Measurements from ENCODE around the gene CASP7.

CASP7 gene

DNA sequence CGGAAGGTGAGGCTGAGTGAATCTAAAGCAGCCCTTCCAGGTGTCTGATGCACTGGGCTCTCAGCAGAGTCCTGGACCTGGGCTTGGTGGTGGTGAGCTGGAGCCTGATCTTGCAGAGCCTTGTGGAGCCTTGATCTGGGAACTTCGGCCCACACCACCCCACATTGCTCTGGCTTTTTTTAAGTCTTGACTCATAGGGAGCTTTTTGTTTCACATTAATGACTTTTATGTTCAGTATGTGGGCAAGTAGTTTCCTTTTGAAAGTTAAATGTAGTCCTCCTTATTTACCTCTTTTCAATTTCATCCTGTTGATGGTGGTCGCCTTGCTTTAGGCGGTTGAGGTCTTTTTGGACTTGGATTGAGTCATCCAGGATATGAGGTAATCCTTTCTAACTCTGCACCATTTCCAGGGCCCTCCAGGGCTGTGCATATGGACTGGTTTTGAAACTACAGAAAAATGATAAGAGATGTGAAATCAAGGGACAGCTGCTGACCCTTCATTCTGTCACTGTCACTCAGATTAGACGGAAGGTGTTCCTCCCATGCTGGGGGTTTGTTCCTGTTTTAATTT is 12.9 kb upstream of the CASP7 start:
- DNase-seq (ENCODE audit: low spot score): no peak

DNA sequence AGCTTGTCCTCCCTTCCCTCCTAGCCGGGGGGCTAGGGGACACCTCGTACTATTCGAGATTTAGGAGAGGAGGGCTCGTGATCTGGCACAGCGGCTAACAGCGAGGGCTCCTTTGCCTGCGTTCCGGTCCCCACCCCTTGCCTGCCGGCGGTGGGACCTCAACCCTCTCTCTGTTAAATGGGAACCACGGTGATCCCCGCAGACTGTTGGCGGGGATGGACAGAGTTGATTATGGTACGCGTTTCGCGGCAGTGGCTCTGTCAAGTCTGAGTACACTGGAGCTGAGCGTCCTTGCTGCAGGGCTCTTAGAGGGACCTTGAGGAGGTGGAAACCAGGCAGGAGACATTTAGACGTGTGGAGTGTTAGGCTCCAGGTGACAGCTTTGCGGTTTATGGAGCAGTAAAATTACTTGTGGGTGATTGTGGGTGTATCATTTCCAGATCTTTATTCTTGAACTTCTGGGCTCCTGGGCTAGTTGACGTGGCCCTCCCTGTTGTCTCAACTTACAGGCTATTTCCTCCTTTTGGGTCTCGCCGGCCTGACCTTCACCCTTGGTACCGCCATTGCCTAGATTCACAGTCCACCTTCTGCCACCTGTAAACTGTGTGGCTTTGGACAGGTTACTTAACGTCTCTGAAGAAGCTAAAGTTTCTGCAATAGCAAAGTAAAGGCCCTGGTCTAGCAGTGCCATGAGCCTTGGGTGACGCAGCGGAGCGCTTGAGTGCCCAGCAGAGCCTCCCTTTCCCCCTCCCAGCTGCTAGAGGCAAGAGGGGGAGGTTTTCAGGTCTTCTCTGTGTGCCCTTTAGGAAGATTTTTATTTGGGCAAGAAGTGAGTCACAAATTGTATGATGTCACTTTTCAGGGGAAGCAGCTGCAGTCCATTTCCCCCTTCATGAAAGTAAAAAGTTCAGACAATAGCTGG is 739 bp downstream of the CASP7 start:
- peak; percentile 55 for DNase-seq (ENCODE audit: low spot score)

DNA sequence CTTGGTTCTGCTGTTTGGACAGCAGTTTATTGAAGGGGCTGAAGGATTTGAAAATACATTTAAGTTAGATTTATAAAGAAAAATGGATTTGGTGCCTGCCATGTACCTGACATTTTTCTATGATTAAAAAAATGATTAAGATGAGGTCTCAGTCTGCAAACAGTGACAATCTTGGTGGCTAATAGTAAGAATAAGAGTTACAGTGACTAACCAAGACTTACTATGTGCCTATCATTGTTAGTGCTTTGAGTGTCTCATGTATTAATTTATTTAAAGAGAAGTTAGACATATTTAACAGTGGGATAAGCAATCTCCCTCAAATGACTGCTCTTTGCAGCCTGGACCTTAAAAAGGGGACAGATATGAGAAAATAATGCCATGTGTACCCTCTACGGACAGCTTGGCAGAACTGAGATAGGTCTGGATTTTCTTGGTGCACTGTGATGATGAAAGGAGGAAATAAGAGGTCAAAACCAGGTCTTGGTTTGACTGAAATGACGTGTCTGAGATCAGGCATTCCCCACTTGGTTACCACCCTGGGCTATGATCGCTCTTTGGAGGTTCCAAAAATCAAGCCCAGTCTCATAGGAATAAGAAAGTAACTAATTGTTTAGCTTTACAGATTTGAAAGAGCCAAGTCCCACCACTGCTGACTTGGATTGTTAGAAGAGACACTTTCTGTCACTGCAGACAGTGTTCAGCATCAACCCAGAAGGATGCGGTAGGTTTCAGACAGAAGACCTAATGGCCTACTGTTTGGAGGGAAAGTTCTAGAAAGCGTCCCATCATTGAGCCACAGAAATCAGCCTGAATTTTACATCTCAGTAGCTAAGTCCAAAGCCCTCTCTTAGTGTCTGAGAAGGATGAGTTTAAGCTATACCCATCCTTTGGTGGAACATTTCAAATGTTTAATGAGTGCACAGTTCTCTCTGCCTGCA is 2.1 kb downstream of the CASP7 start:
- DNase-seq (ENCODE audit: low spot score): peak; percentile 32

DNA sequence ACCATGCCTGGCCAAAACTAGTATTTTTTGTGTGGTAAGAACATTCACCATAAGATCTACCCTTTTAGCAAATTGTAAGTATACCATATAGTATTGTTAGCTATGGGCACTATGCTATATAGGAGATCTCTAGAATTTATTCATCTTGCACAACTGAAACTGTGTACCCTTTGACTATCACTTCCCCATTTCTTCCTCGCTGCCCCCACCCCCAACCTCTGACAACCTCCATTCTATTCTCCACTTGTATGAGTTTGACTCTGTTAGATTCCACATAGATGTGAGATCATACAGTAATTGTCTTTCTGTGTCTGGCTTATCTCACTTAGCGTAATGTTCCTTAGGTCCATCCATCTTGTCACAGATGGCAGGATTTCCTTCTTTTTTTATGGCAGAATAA is 3.6 kb downstream of the CASP7 start:
- DNase-seq (ENCODE audit: low spot score): no peak

DNA sequence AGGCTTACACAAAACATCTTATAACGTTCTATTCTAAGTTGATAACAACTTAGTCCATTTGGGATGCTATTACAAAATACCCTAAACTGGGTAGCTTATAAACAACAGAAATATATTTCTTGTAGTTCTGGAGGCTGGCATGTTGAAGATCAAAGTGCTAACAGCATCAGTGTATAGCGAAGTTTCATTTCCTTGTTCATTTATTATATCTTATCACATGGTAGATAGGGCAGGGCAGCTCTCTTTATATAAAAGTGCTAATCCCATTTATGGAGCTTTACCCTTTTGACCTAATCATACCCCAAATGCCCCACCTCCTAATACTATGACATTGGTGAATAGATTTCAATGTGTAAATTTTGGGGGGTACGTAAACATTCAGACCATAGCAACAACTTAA is 6.3 kb downstream of the CASP7 start:
- no peak for DNase-seq (ENCODE audit: low spot score)

DNA sequence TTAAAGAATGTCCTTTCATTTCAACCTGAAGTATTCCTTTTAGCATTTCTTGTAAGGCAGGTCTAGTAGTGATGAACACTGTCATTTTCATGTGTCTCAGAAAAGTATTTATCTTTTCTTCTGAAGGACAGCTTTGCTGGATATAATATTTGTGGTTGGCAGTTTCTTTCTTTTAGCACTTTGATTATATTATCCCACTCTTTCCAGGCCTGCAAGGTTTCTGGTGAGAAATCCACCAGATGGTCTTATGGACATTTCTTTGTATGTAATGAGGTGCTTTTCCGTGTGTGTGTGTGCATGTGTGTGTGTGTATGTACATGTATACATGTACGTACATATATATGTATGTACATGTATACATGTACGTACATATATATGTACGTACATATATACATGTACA is 7.3 kb downstream of the CASP7 start:
- no peak for DNase-seq (ENCODE audit: low spot score)

DNA sequence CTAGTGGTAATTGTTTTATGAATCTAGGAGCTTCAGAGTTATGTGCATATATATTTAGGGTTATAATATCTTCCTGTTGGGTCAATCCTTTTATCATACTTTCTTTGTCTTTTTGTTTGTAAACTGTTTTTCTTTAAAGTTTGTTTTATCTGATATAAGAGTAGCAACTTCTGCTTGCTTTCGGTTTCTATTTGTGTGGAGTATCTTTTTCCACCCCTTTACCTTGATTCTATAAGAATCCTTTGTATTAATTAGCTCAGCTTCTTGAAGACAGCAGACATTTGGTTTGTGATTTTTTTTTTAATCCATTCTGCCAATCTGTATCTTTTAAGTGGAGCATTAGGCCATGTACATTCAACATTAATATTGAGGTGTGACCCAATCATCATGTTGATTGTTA is 9.3 kb downstream of the CASP7 start:
- no peak for DNase-seq (ENCODE audit: low spot score)

DNA sequence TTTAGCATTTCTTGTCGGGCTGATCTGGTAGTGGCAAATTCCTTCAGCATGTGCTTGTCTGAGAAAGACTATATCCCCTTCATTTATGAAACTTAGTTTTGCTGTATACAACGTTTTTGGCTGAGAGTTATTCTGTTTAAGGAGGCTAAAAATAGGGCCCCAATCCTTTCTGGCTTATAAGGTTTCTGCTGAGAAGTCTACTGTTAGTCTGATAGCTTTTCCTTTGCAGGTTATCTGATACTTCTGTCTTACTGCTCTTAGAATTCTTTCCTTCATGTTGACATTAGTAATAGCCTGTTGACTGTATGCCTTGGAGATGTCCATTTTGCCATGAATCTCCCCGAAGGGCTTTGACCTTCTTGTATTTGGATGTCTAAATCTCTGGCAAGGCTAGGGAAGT is 9.9 kb downstream of the CASP7 start:
- DNase-seq (ENCODE audit: low spot score): no peak

DNA sequence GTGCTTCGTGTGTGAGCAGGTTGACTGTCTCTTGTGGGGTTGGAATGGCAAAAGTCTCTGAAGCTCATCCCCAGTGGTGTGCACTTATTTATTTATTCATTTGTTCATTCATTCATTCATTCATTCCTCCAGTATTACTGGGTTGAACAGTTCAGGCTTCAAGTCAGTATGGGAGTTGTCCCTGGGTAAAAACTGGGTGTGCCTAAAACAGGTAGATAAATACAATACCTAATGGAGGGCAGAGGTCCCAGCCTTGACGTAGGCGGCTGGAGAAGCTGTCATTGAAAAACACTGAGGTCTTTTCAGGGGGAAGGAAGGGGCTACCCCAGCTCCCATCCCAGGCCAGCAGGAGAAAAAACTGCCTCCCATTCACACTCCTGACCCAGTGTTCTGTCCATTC is 11.0 kb downstream of the CASP7 start:
- no peak for DNase-seq (ENCODE audit: low spot score)

DNA sequence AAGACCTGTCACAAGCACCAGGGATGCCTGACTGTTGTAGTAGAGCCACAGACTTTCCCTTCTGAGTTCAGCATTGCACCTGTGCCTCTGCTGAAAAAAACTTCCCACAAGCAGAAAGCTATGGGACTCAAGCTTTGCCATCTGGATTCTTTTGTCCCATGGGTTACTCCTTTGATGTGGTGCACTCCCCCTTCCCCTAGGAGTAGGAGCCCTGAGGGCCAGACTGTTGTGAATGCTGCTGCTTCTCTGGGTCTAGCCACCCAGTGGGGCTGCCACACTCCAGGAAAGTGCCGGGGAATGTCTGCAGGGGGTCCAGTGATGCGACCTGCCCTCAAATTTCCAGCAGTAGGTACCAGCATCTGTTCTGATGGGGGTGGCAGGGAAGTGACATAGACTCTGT is 11.7 kb downstream of the CASP7 start:
- DNase-seq (ENCODE audit: low spot score): no peak

DNA sequence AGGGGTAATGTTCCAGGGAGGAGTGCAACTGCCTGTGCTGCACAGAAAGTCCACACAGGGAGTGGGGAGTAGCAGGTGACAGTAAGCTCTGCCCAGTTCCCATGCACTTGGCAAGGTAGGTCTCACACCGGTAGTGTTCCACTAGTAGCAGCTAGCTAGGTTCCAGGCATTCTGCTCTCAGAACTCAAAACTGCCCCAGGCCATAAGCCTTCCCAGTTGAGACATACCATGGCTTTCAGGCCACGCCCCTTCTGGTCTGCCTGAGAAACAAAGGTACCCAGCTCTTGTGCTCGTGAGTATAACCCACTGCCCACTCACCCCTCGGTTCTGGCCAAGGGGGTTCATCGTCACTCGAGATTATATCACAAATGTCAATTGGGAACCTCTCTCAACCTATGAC is 12.6 kb downstream of the CASP7 start:
- no peak for DNase-seq (ENCODE audit: low spot score)

DNA sequence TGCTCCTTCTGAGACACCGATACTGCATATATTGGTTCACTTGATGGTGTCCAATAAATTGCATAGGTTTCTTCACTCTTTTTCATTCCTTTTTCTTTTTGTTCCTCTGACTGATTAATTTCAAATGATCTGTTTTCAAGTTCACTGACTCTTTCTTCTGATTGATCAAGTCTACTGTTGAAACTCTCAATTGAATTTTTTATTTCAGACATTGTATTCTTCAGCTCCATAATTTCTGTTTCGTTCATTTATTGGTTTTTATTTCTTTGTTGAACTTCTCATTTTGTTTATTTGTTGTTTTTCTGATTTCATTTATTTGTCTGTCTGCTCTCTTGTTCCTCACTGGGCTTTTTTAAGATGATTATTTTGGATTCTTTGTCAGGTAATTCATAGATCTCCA is 13.6 kb downstream of the CASP7 start:
- DNase-seq (ENCODE audit: low spot score): no peak

DNA sequence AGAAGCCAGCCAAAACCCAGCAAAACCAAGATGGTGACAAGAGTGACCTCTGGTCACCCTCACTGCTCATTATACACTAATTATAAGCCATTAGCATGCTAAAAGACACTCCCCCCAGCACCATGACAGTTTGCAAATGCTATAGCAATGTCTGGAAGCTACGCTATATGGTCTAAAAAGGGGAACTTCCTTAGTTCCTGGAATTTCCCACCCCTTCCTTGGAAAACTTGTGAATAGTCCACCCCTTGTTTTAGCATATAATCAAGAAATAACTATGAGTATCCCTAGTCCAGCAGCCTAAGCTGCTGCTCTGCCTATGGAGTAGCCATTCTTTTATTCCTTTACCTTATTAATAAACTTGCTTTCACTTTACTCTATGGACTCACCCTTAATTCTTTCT is 16.0 kb downstream of the CASP7 start:
- no peak for DNase-seq (ENCODE audit: low spot score)

DNA sequence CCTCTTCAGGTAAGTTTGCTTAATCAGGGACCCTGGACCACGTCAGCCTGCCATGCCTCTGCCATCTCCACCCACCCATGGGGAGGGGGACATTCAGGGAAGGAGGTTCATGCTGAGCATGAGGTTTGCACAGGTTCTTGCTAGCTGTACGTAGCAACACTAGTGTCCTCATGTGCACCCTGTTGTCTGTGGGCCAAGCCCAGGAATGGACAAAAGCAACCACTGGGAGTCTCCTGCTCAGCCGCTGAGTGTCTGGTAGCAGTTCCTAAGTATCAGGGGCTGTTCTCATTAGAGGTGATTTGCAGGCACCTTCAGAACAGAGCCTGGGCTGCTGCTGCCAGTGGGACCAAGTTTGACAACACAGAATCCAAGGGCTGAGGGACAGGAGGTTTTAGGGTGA is 17.9 kb downstream of the CASP7 start:
- DNase-seq (ENCODE audit: low spot score): no peak

DNA sequence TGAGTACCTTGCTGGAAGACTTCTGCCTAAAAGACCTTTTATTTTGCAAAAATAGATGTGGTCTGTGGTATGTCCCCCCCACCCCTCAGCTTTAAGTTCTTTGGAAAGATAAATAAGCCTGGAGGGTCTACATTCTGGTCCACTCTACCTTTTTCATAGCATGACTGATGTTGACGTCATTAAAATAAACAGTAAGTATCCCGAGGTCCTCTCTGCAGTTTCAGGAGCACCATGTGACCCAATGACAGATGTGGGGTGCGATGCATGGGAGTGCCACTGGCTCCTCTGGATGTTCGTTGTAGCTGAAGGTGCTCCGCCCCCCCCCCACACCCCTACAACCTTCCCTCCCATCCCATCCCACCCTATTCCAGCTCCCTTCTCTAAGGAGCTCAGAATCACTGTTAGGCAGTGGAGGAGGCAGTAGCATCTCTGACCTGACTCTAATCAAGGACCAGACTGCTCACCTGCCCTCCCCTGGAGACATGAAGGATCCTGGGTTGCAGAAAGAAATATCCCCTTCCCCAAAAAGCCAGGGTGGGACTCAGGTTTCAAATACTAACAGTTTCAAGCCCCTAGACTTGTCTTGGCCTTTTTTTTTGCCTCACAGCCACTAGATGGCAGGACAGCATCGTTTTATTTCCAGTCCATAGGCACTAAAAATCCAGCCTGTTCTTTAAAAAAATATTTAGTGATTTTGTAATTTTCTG is 25.1 kb downstream of the CASP7 start:
- peak; percentile 26 for DNase-seq (ENCODE audit: low spot score)

DNA sequence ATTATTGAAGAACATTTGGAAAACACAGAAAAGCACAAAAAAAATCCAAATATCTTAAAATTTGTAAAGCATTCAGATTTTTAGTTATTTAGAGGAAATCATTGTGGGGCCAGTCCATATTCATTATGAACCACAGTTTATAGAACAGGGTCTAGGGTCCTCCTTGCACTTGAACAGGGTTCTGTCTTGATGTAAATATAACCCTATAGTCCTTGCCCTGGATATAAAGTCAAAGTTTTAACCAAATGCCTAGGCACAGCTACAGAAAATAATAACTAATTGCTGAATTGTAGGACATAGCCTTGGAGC is 25.6 kb downstream of the CASP7 start:
- no peak for DNase-seq (ENCODE audit: low spot score)

DNA sequence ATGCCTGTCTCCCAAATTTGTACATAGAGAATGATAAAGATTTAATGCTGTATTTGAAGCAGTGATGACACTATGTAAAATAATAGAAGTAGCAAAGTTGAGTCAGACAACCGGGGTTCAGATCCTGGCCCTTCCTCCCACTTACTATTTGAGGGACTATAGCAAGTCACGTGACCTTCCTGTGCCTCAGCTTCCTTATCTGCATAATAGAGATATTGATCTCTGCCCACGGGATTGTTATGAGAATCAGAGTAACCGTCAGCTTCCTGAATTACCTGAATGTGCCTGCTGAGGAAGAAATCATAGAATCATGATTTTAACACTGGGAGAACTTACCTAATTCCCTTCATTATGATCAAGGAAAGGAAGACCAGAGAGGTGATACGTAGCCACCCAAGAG is 26.9 kb downstream of the CASP7 start:
- DNase-seq (ENCODE audit: low spot score): no peak

DNA sequence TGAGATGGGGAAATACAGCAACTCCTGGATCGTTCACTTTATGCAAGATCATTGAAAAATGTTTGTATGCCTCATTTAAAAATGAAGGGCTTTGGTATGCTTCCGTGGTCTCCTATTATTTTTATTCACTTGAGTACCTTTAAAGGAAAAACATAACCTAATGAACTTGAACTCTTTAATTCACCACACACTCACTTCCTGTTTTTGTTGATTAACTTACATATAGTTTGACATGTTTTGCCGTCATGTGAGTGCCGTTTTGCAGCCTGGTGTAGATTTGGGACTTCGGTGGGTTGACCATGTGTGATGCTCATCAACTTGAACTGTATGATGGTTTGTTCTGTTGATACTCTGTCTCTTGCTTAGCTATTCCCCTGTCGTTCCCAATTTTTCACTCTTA is 28.9 kb downstream of the CASP7 start:
- no peak for DNase-seq (ENCODE audit: low spot score)

DNA sequence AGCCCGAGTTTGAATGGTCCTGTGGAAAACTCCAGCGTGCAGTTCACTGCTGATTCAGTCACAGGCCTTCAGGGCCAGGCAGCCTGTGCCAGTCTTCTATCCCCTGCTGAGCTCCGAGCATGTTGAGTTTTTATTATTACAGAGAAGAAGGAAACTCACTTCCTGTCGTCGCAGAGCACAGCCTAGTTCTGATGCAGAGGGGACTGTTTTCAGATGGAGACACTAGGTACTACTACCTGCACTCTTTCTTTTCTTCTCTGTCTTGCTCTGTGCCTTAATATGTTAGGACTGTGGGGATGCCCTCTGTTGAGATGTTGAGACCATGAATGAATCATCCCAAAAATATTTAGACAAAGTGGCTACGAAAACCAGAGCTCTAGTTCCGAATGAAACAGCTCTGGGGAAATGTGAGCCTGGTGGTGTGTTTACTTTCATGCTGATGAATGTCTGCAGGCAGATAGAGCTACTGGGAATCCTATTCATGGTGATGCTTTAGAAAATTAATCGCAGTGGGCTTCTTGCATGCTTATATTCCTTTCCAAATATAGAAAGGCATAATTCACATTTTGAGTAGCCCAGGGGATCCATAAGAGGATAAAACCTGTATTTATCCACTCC is 29.6 kb downstream of the CASP7 start:
- DNase-seq (ENCODE audit: low spot score): no peak

DNA sequence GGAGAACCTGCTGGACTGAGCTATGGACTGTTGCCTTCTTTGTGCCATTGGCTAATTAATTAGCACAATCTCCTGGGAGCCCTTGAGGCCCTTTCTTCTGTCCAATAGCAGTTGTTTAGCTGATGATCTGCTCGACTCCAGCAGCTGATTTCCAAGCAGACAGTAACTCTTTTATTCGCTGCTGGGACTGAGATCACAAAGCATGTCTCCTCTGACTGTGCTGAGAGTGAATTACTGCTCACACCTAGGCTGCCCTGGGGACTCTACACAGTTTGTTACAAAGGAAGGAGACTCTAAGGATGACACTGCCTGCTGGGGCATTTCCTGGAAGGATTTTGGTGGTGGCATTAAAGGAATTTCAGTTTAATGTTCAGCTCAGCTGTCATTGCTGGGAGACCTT is 31.4 kb downstream of the CASP7 start:
- DNase-seq (ENCODE audit: low spot score): no peak

DNA sequence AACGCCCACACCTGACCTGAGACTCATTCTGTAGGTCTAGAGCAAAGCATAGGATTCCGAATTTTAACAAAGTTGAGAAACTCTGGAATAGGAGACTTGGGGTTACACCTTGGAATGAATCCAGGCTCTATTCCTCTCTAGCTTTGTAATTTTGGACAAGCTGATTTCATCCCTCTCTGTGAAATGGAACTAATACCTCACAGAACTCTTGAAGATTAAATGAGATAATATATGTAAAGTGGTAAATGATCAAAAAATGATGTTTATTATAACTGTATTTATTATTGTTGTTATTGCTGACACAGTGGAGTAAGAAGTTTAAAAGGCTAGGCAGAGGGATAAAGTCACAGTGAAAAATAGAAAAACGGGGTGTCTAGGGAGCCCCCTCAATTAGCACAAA is 32.3 kb downstream of the CASP7 start:
- DNase-seq (ENCODE audit: low spot score): no peak
